ENCODE measurements around the gene LOXL1.

Gene LOXL1

GRCh38 chr15:73981761-73982221, 55.5 kb downstream of the LOXL1 start:
- no peak for DNase-seq

- DNase-seq: peak; percentile 38
These were observed 56.1 kb downstream of the LOXL1 start for GRCh38 chr15:73982222-73982962.

- DNase-seq: no peak
These were observed 57.0 kb downstream of the LOXL1 start for GRCh38 chr15:73983211-73983727.

DNA sequence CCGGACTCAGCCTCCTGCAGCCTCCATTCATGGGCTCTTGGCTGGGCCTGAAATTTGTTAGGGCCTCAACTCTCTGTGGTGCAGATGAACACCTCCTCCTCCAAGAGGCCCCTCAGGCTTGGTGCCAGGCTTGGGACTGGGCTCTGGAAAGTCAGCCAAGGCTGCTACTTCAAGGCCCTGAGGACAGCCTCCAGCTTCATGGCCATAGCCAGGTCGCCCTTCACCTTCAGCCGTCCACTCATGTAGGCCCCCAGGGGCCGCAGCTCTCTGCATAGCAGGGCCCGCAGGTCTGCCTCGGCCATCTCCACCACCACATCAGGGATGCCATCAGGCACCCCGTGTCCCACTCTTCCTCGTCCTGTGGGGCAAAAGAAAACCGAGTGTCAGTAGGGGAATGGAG, 57.5 kb downstream of the LOXL1 start:
- no peak for DNase-seq

- no peak for DNase-seq
These were observed 58.1 kb downstream of the LOXL1 start for GRCh38 chr15:73984208-73984979.

- no peak for DNase-seq
These were observed 59.0 kb downstream of the LOXL1 start for GRCh38 chr15:73985101-73985873.

GRCh38 chr15:73986055-73986775, 60.0 kb downstream of the LOXL1 start:
- no peak for DNase-seq

GRCh38 chr15:73986776-73987056, 60.5 kb downstream of the LOXL1 start:
- no peak for DNase-seq

- DNase-seq: no peak
These were observed 61.0 kb downstream of the LOXL1 start for GRCh38 chr15:73987250-73987649.

DNA sequence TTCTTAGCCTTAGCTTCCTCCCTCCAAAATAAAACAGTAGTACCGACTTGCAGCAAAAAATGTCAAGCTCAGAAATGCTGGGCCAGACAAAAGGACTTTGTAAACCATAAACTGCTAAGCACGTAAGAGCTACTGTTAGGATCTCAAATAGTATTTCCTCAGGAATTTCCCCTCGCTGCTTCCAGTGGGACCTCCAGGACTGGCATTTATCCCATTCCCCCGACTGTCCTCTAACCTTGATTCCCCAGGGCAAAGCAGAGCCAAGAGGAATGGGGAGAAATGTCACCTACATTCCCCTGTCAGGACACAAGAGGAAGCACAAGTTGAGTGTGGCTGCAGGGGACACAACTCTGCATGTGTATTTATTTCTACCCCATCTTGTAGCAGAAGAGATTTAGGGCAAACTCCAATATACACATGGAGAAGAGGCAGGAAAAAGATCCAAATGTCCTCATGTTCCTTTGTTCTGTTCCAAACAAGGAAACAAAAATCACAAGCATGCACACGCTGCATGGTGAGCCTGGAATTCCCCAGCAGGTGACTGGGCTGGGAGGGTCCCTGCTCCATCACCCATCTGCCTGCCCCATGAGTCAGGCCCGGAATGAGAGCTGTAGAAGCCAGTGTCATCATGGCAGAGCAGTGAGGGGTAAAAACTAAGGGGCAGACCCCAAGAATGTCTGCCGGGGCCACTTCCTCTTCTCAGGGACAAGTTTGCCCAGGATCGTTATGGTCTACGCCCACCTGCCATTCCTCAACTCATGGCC, 61.6 kb downstream of the LOXL1 start:
- DNase-seq: no peak

GRCh38 chr15:73988445-73988969, 62.2 kb downstream of the LOXL1 start:
- no peak for DNase-seq

DNA sequence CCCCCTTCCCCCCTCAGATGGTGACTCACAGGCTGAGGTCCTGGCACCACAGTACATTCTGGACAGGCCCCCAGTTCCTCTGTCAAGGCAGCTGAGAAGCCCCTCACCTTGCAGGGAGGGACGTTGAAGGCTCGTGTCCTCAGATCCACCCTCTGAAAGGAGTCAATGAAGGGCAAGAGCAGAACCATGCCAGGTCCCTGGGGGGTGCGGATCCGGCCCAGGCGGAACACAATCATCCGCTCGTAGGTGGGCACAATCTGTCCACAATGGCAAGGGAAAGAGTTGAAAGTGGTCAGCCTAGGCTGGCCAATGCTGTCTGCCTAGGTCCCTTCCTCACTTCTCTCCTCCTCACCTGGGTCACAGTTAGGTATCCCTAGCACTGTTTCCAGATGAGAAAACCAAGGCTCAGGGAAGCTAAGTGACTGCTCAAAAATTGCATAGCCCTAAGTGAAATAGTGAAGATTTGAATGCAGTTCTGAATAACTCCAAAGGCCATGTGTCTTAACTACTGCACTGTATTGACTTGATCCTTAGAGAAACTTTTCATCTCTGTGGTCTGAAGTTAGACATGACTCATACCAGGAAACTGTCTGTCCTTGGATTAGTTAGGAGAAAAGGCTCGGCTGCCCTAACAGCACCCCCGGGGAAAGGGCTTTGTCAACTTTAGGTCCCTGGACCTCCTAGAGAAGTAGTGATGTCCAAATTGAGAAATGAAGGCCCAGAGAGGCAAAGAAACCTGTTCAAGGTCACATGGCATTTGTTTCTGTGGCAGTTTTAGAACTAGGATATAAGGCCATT, 62.9 kb downstream of the LOXL1 start:
- DNase-seq: no peak

GRCh38 chr15:73990250-73991005, 64.2 kb downstream of the LOXL1 start:
- no peak for DNase-seq

DNA sequence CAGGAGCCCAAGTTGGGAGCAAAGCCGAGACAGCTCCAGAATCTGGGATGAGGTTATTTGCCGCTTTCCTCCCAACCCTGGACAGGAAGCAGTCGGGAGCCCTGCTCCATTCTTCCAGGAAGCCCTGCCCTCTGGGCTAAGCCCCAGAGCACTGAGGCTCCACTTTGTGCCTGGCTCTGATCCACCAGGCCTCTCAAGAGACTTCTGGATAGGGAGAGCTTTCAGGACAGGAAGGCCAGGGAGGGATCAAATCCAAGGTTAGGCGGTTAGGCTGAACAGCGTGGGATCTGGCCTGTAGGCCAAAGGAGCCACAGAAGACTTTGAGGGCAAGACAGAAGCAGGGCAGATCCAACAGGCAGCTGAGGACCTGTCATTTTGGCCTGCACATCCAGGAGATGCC, 65.0 kb downstream of the LOXL1 start:
- DNase-seq: no peak

DNA sequence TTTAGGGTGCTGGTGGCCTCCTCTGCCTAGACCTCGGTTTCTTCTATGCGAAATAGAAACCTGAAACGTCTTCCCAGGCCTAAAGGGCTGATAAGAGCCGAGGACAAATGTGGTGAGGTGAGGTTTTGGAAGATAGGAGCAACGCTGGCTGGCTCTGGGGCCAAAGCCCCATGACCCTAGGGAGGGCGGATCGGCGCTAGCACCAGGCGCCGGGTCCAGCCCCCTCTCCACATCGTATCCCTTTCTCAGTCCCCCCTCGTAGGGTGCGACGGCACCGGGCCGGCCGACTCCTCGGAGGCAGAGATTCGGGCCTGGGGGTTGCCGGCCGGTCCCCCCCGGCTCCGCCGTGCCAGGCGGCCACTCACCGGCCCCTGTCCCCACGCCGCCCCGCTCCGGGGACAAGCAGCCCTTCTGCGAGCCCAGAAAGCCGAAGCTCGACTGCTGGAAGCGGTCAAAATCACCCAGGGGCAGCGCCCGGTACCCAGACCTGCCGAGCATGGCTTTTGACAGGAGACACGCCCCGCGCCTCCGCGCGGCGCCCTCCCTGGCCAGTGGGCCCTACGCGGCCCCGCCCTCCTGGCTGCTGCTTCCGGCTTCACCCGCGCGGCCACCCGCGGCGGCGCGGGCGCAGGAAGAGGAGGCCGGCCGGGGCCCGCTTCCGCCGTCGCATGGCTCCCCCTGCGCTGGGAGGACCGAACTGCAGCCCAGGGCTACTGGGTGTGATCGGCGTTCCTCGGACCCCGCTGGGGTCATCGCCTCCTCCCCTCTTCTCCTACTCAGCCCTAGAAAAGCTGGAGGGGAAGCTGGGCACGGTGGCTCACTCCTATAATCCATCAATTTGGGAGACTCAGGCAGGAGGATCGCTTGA, 65.7 kb downstream of the LOXL1 start, which contains the start of gene STOML1:
Gene STOML1 (minus strand): TSS at position 570 of the 868 bp plus-strand sequence. CDS start 72 bp downstream, at position 498.
- DNase-seq: peak; percentile 98

DNA sequence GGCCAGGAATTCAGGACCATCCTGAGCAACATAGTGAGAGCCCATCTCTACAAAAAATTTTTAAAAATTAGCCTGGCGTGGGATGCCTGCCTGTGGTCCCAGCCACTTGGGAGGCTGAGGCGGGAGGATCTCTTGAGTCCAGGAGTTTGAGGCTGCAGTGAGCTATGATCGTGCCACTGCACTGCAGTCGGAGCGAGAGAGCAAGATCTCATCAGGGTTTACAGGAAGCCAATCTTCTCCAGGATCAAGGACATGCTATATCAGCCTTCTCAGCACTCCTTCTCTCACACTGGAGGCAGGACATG, 66.3 kb downstream of the LOXL1 start:
- DNase-seq: no peak

DNA sequence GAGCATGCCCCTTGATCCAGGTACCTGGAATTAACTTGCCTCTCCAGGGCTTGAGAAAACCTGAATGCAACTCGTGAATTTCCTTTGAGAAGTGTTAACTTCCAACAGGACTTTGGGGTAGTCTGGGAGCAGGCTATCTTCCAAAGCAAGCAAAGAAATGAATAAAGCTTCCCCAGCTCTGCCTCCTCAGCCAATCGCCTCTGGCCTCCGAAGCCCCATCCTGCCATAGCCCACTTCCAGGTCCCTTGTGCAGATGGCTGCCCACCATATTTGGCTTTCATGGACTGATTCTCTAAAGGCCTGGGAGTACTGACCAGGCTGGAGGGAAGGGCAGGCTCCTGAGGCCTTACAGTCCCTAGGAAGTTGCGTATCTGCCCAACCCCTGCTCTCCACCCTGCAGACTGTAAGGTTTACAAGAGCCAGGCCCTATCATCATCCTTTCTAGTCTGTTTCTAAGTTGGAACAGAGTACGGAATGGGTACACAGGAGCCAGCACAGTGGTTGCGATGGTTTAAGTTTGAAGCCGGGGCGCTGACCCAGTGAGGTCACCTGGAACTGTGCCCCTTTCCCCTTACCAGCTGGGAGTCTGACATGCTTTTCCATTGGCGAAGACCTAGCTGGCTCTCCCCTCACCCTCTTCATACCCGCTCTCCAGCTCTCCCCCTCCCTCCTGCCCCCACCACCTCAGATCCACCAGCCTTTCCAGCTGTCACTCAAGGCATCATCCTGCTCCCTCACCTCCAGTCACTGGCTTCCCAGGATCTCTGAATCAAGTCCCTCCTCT, 67.1 kb downstream of the LOXL1 start:
- no peak for DNase-seq

GRCh38 chr15:73994413-73994883, 68.2 kb downstream of the LOXL1 start, which contains the start of gene PML:
TSS of gene PML (plus strand) at chr15:73994716. CDS start at chr15:73994813, 97 bp downstream.
- DNase-seq: peak; percentile 91

Measured in stimulated activated CD4-positive, alpha-beta T cell treated with anti-CD3 and anti-CD28 coated beads, Interleukin-4, amount 100 ng/mL, for 1 hour (primary cell).